ENCODE data around the gene EHD4. TPM values are rescaled to one million over a fixed set of nuclear protein-coding genes. Genes with fewer than 3 reads are reported as not detected.
A peak's percentile ranks its signal among the peaks of the same experiment; 100 is the strongest.

EHD4 gene
- total RNA-seq, 4 donors from 2014 or later: 13.2 to 31.5 (median 22.0) TPM

GRCh38 chr15:41968701-41969100, 3.7 kb downstream of the EHD4 start:
- H3K4me3 ChIP-seq: no peak overlapping the region
- peaks cover 0 to 68% (median 22%) of the 10 kb centered on the region in 4 donors for H3K4me1 ChIP-seq
- no peak for DNase-seq (ENCODE audit: low spot score in 2 of 2)
- no peaks in the 10 kb centered on the region for H3K36me3 ChIP-seq
- no peaks in the 10 kb centered on the region for H3K9me3 ChIP-seq
- TF ChIP-seq CTCF (IDR thresholded peaks at IDR 0.05) (no peak), POLR2A (IDR thresholded peaks at IDR 0.05) (no peak), EP300 (IDR thresholded peaks at IDR 0.05) (no peak)
- no peaks in the 10 kb centered on the region for H3K27me3 ChIP-seq
- H3K27ac ChIP-seq: peak overlapping the region in 2 of 4 donors; percentile 67 to 93
- WGBS, 2 donors: 66 to 70% methylated on average over 4 of the region's 4 CpGs

GRCh38 chr15:41967506-41968206, 4.7 kb downstream of the EHD4 start:
- Histone ChIP-seq H3K27ac (peak overlapping the region in 2 of 4 donors; percentile 67 to 93), H3K4me3 (no peak overlapping the region), H3K4me1 (peaks cover 0 to 63% (median 22%) of the 10 kb centered on the region in 4 donors), H3K27me3 (no peaks in the 10 kb centered on the region), H3K9me3 (no peaks in the 10 kb centered on the region), H3K36me3 (no peaks in the 10 kb centered on the region)
- WGBS, 2 donors: 31 to 34% methylated on average over 4 of the region's 4 CpGs
- DNase-seq (ENCODE audit: low spot score in 2 of 2): peak in 1 of 2 donors; percentile 40
- no peak for TF ChIP-seq POLR2A (IDR thresholded peaks at IDR 0.05)
- TF ChIP-seq EP300 (IDR thresholded peaks at IDR 0.05): peak in 1 of 2 donors; percentile 54
- no peak for TF ChIP-seq CTCF (IDR thresholded peaks at IDR 0.05)

GRCh38 chr15:41966920-41967465, 5.4 kb downstream of the EHD4 start:
- Histone ChIP-seq H3K9me3 (no peaks in the 10 kb centered on the region), H3K36me3 (no peaks in the 10 kb centered on the region), H3K4me3 (no peak overlapping the region), H3K27me3 (no peaks in the 10 kb centered on the region), H3K27ac (peak overlapping the region in 2 of 4 donors; percentile 67 to 93), H3K4me1 (peaks cover 0 to 65% (median 22%) of the 10 kb centered on the region in 4 donors)
- no peak for DNase-seq (ENCODE audit: low spot score in 2 of 2)
- TF ChIP-seq POLR2A (IDR thresholded peaks at IDR 0.05): no peak
- no peak for TF ChIP-seq EP300 (IDR thresholded peaks at IDR 0.05)
- no peak for TF ChIP-seq CTCF (IDR thresholded peaks at IDR 0.05)
- 82 to 94% methylated on average over 3 of the region's 3 CpGs for WGBS, 2 donors

GRCh38 chr15:41966414-41966812, 5.9 kb downstream of the EHD4 start:
- Histone ChIP-seq H3K27ac (peak overlapping the region in 2 of 4 donors; percentile 67 to 93), H3K36me3 (no peaks in the 10 kb centered on the region), H3K27me3 (no peaks in the 10 kb centered on the region), H3K4me3 (no peak overlapping the region), H3K9me3 (no peaks in the 10 kb centered on the region), H3K4me1 (peaks cover 0 to 67% (median 22%) of the 10 kb centered on the region in 4 donors)
- TF ChIP-seq EP300 (IDR thresholded peaks at IDR 0.05): no peak
- TF ChIP-seq CTCF (IDR thresholded peaks at IDR 0.05): no peak
- TF ChIP-seq POLR2A (IDR thresholded peaks at IDR 0.05): no peak
- WGBS, 2 donors: 78% methylated on average over 4 of the region's 4 CpGs
- no peak for DNase-seq (ENCODE audit: low spot score in 2 of 2)
